Heart right ventricle (tissue), 16 donors: ENCODE data around the gene GTF3A. TPM values are rescaled to one million over a fixed set of nuclear protein-coding genes. Genes with fewer than 3 reads are reported as not detected.
A peak's percentile ranks its signal among the peaks of the same experiment; 100 is the strongest.

ENCODE experiments used
- ATAC-seq, 8 donors: fragments of 200-7000 bp; cut with Tn5 transposase; one replicate each; pipeline ENCODE4 v1.9.1; 2020; ENCODE audit warnings: mild to moderate bottlenecking in 8 of 8, moderate library complexity in 8 of 8, moderate number of reproducible peaks in 1 of 8
- DNase-seq, 2 donors: peaks; one replicate each; pipeline ENCODE4 v3.0.0-alpha.2; 2020
- H3K27ac ChIP-seq, 10 donors: fragments of 200-600 bp; sonication (generic) in 2 of 10; one replicate each; pipeline versions ENCODE4 v1.5.0 to v1.8.0; 2020 to 2022; ENCODE audit warnings: mild to moderate bottlenecking in 3 of 10
- H3K27me3 ChIP-seq, 7 donors: fragments of 200-600 bp; one replicate each; pipeline ENCODE4 v1.8.0; 2021 to 2022; ENCODE audit warnings: mild to moderate bottlenecking in 2 of 7
- H3K36me3 ChIP-seq, 9 donors: fragments of 200-600 bp; sonication (generic) in 1 of 9; one replicate each; pipeline versions ENCODE4 v1.5.0 to v1.8.0; 2020 to 2022; ENCODE audit warnings: mild to moderate bottlenecking in 2 of 9
- H3K4me1 ChIP-seq, 9 donors: fragments of 200-600 bp; sonication (generic) in 1 of 9; one replicate each; pipeline versions ENCODE4 v1.5.0 to v1.8.0; 2020 to 2022; ENCODE audit warnings: mild to moderate bottlenecking in 4 of 9
- H3K4me3 ChIP-seq, 10 donors: fragments of 200-600 bp; sonication (generic) in 2 of 10; one replicate each; pipeline versions ENCODE4 v1.5.0 to v1.8.0; 2020 to 2022; ENCODE audit warnings: mild to moderate bottlenecking in 7 of 10, moderate library complexity in 2 of 10
- H3K9me3 ChIP-seq, 11 donors: fragments of 200-600 bp in 10 of 11; sonication (generic) in 2 of 11; one replicate each; pipeline versions ENCODE4 v1.5.0 to v1.8.0; 2013 to 2022; ENCODE audit warnings: mild to moderate bottlenecking in 2 of 11, control low read depth in 1 of 11, moderate library complexity in 1 of 11
- CTCF ChIP-seq, 9 donors: fragments of 200-600 bp; sonication (generic) in 2 of 9; IDR thresholded peaks; one replicate each; pipeline versions ENCODE4 v1.5.0 to v1.8.0; 2021 to 2022; ENCODE audit warnings: antibody characterized with exemption in 9 of 9, mild to moderate bottlenecking in 5 of 9, moderate library complexity in 1 of 9
- WGBS, 2 donors: extraction: QIAGEN DNeasy Blood & Tissue Kit; methylation state at CpG; one replicate each; pipeline ENCODE4 v1.1.7; 2013; ENCODE audit warnings: inconsistent platforms in 1 of 2; 5-methylcytosine and 5-hydroxymethylcytosine counted together
- intact Hi-C, 10 donors: fragments of 100-400 bp; cut with DNase I; formaldehyde crosslinking; loops; one replicate each; pipeline versions ENCODE4 v1.11.1 to v1.14.2; 2022
- polyA plus RNA-seq, 2 donors: library from polyadenylated mRNA; stranded (reverse); fragments of 200-250 nt; gene quantifications; one replicate each; pipeline ENCODE4 v1.2.3, GENCODE V29; 2013
- total RNA-seq, 10 donors: library from RNA; stranded (reverse); fragmentation: NEBNext Ultra II Directional in 3 of 10; extraction: Animal tissue kit (Norgen Biotek cat#: 25700) in 3 of 10; gene quantifications; one replicate each; pipeline versions ENCODE4 v1.2.1 to v1.2.4, GENCODE V29; 2021 to 2023
- donor health status: Arrhythmogenic right ventricular cardiomyopathy.
- donor health status: ischemic (EF 13 %, LVEDD 7.1; RV severe dilation, severe dysfunction).
- donor health status: healthy with polysubstance abuse.
- donor health status: DM: no; HTN: yes; CAD: no.
- donor health status: DM: no; HTN: no; CAD: no.
- donor health status: ischemic (EF 25% LVEDD 6.9; RV normal size, moderate dysfunction).
- donor health status: ischemic (EF 25% LVEDD 5.7; RV mildly dilated, moderate dysfunction).
- donor health status: healthy.
- donor health status: DM: yes; HTN: yes; CAD: no.
- donor health status: Ischemic cardiomyopathy.
- donor health status: ischemic (EF 35%, LVEDD 5.7; RV mildly dilated, moderate dysfunction).
- donor health status: nonischemic (EF 11% LVEDD 7.7; RV severe dilation, severe dysfunction).
- donor health status: DM: yes; HTN: yes; CAD: no.
- donor health status: PGD.
- donor health status: ischemic (EF 29% LVEDD 5.4; RV normal size, mild dysfunction).
- donor health status: nonischemic (EF 23%, LVEDD 6.1; RV moderate dilation, normal function).

GTF3A gene
- total and polyA plus RNA-seq, 12 donors = 137 to 848 (median 175) TPM

GRCh38 chr13:27401210-27401609 is 23.2 kb upstream of the GTF3A start:
- H3K27me3 ChIP-seq = peaks cover 0 to 17% (median 1%) of the 10 kb centered on the region in 7 donors
- WGBS, 2 donors = 61 to 65% methylated on average over 3 of the region's 3 CpGs
- no peak for TF ChIP-seq CTCF (IDR thresholded peaks at IDR 0.05)
- intact Hi-C loops = loop anchor here in 1 of 10 donors (10.0 kb wide), 1 partner anchor 134 kb away; no protein-coding TSS in a partner anchor
- H3K36me3 ChIP-seq = no peaks in the 10 kb centered on the region
- peak in 4 of 8 donors; percentile 39 to 49 (median 43) for ATAC-seq
- H3K9me3 ChIP-seq = no peaks in the 10 kb centered on the region
- H3K4me3 ChIP-seq = no peak overlapping the region
- H3K27ac ChIP-seq = no peak overlapping the region
- peak in 1 of 2 donors; percentile 23 for DNase-seq
- peaks cover 0 to 21% (median 13%) of the 10 kb centered on the region in 9 donors for H3K4me1 ChIP-seq

GRCh38 chr13:27403203-27403678 is 21.2 kb upstream of the GTF3A start:
- no peak overlapping the region for H3K4me3 ChIP-seq
- peaks cover 0 to 21% (median 13%) of the 10 kb centered on the region in 9 donors for H3K4me1 ChIP-seq
- DNase-seq (no peak), ATAC-seq (peak in 7 of 8 donors; percentile 36 to 69 (median 50))
- TF ChIP-seq CTCF (IDR thresholded peaks at IDR 0.05) = no peak
- intact Hi-C loops = loop anchor here in 1 of 10 donors (10.0 kb wide), 1 partner anchor 132 kb away; no protein-coding TSS in a partner anchor
- peak overlapping the region in 6 of 10 donors; percentile 17 to 78 (median 44) for H3K27ac ChIP-seq
- no peaks in the 10 kb centered on the region for H3K27me3 ChIP-seq
- H3K36me3 ChIP-seq = no peaks in the 10 kb centered on the region
- no peaks in the 10 kb centered on the region for H3K9me3 ChIP-seq
- 15 to 26% methylated on average over 3 of the region's 3 CpGs for WGBS, 2 donors

- 65 to 68% methylated on average over 10 of the region's 10 CpGs for WGBS, 2 donors
- DNase-seq (no peak), ATAC-seq (peak in 2 of 8 donors; percentile 9 to 20)
- H3K27ac ChIP-seq = peak overlapping the region in 7 of 10 donors; percentile 17 to 78 (median 42)
- peaks cover 0 to 21% (median 13%) of the 10 kb centered on the region in 9 donors for H3K4me1 ChIP-seq
- no peaks in the 10 kb centered on the region for H3K36me3 ChIP-seq
- no peak overlapping the region for H3K4me3 ChIP-seq
- intact Hi-C loops = loop anchor here in 1 of 10 donors (10.0 kb wide), 1 partner anchor 131 kb away; no protein-coding TSS in a partner anchor
- H3K9me3 ChIP-seq = no peaks in the 10 kb centered on the region
- no peak for TF ChIP-seq CTCF (IDR thresholded peaks at IDR 0.05)
- no peaks in the 10 kb centered on the region for H3K27me3 ChIP-seq
Measured at GRCh38 chr13:27403727-27404385, 20.6 kb upstream of the GTF3A start.

- WGBS, 2 donors = 89 to 91% methylated on average over 17 of the region's 17 CpGs
- H3K27ac ChIP-seq = no peak overlapping the region
- H3K4me3 ChIP-seq = no peak overlapping the region
- peaks cover 0 to 21% (median 13%) of the 10 kb centered on the region in 9 donors for H3K4me1 ChIP-seq
- H3K9me3 ChIP-seq = peaks cover 0 to 4% (median 0%) of the 10 kb centered on the region in 11 donors
- TF ChIP-seq CTCF (IDR thresholded peaks at IDR 0.05) = no peak
- DNase-seq (no peak), ATAC-seq (no peak)
- intact Hi-C loops = loop anchor here in 1 of 10 donors (10.0 kb wide), 1 partner anchor 130 kb away; no protein-coding TSS in a partner anchor
- H3K36me3 ChIP-seq = no peaks in the 10 kb centered on the region
- H3K27me3 ChIP-seq = peaks cover 0 to 4% (median 0%) of the 10 kb centered on the region in 7 donors
Measured at GRCh38 chr13:27404680-27405079, 19.7 kb upstream of the GTF3A start.
